ENCODE results near the gene TSPAN31. TPM values are rescaled to one million over a fixed set of nuclear protein-coding genes. Genes with fewer than 3 reads are reported as not detected.
A peak's percentile ranks its signal among the peaks of the same experiment; 100 is the strongest.

TSPAN31 gene
- total RNA-seq, 1 experiment from 2014 or later = 42.1 TPM

GRCh38 chr12:57783466-57783801 is 38.6 kb downstream of the TSPAN31 start:
- no peak for DNase-seq (ENCODE audit: low read depth)

GRCh38 chr12:57783861-57784260 is 39.0 kb downstream of the TSPAN31 start:
- DNase-seq (ENCODE audit: low read depth) = no peak

GRCh38 chr12:57793920-57794319 is 49.1 kb downstream of the TSPAN31 start:
- peak; percentile 68 for DNase-seq (ENCODE audit: low read depth)

- peak; percentile 61 for DNase-seq (ENCODE audit: low read depth)
Measured at GRCh38 chr12:57795354-57795753, 50.5 kb downstream of the TSPAN31 start.

- no peak for DNase-seq (ENCODE audit: low read depth)
Measured at GRCh38 chr12:57796996-57797395, 52.2 kb downstream of the TSPAN31 start.

GRCh38 chr12:57797933-57798332 is 53.1 kb downstream of the TSPAN31 start:
- no peak for DNase-seq (ENCODE audit: low read depth)

Other genes with a start within 250 kb of the TSPAN31 start
- 19.1 and 24.8 TPM in 2 replicates for gene DDIT3, start 224.5 kb upstream of the TSPAN31 start, total RNA-seq (2014; rRNA removed; shearing (Covaris generic))
- 1.7 and 2.1 TPM in 2 replicates for gene MBD6, start 222.2 kb upstream of the TSPAN31 start, total RNA-seq (2014; rRNA removed; shearing (Covaris generic))
- 123 and 155 TPM in 2 replicates for gene DCTN2, start 197.8 kb upstream of the TSPAN31 start, total RNA-seq (2014; rRNA removed; shearing (Covaris generic))
- gene KIF5A, start 195.0 kb upstream of the TSPAN31 start, total RNA-seq (2014; rRNA removed; shearing (Covaris generic)) = 0.60 and 1.9 TPM in 2 replicates
- gene PIP4K2C, start 153.8 kb upstream of the TSPAN31 start, total RNA-seq (2014; rRNA removed; shearing (Covaris generic)) = 15.9 and 19.3 TPM in 2 replicates
- 9.9 and 10.7 TPM in 2 replicates for gene DTX3, start 140.2 kb upstream of the TSPAN31 start, total RNA-seq (2014; rRNA removed; shearing (Covaris generic))
- 9.4 and 11.5 TPM in 2 replicates for gene ARHGEF25, start 133.6 kb upstream of the TSPAN31 start, total RNA-seq (2014; rRNA removed; shearing (Covaris generic))
- 11.9 and 14.4 TPM in 2 replicates for gene B4GALNT1, start 111.8 kb upstream of the TSPAN31 start, total RNA-seq (2014; rRNA removed; shearing (Covaris generic))
- gene OS9, start 50.9 kb upstream of the TSPAN31 start, total RNA-seq (2014; rRNA removed; shearing (Covaris generic)) = 152 and 183 TPM in 2 replicates
- gene AGAP2, start 6.3 kb upstream of the TSPAN31 start, total RNA-seq (2014; rRNA removed; shearing (Covaris generic)) = 0.20 and 0.72 TPM in 2 replicates
- 232 and 269 TPM in 2 replicates for gene CDK4, start 7.3 kb downstream of the TSPAN31 start, total RNA-seq (2014; rRNA removed; shearing (Covaris generic))
- gene MARCHF9, start 10.1 kb downstream of the TSPAN31 start, total RNA-seq (2014; rRNA removed; shearing (Covaris generic)) = 3.0 and 4.2 TPM in 2 replicates
- 1.1 and 1.2 TPM in 2 replicates for gene CYP27B1, start 22.0 kb downstream of the TSPAN31 start, total RNA-seq (2014; rRNA removed; shearing (Covaris generic))
- gene METTL1, start 27.1 kb downstream of the TSPAN31 start, total RNA-seq (2014; rRNA removed; shearing (Covaris generic)) = 8.8 and 11.2 TPM in 2 replicates
- gene EEF1AKMT3, start 27.6 kb downstream of the TSPAN31 start, total RNA-seq (2014; rRNA removed; shearing (Covaris generic)) = 5.3 and 6.6 TPM in 2 replicates
- 43.1 and 48.8 TPM in 2 replicates for gene TSFM, start 37.7 kb downstream of the TSPAN31 start, total RNA-seq (2014; rRNA removed; shearing (Covaris generic))
- gene AVIL, start 73.7 kb downstream of the TSPAN31 start, total RNA-seq (2014; rRNA removed; shearing (Covaris generic)) = 1.3 and 1.8 TPM in 2 replicates
- 27.8 and 44.0 TPM in 2 replicates for gene CTDSP2, start 101.7 kb downstream of the TSPAN31 start, total RNA-seq (2014; rRNA removed; shearing (Covaris generic))
- 24.0 and 33.1 TPM in 2 replicates for gene ATP23, start 196.5 kb downstream of the TSPAN31 start, total RNA-seq (2014; rRNA removed; shearing (Covaris generic))